Parathyroid adenoma (tissue), 2 donors: ENCODE results near the gene ADH7.

Experiments used
- H2AFZ ChIP-seq: fragments of 300-600 bp; sonication (generic); one replicate; pipeline ENCODE4 v1.7.0; 2017; ENCODE audit warnings: antibody characterized with exemption, mild to moderate bottlenecking
- H3K27ac ChIP-seq: fragments of 300-600 bp; sonication (generic); one replicate; pipeline ENCODE4 v1.7.0; 2017
- H3K27me3 ChIP-seq: fragments of 300-600 bp; sonication (generic); one replicate; pipeline ENCODE4 v1.7.0; 2017; ENCODE audit warnings: low read length; ENCODE audit not compliant: control insufficient read depth, insufficient read depth
- H3K36me3 ChIP-seq: fragments of 300-600 bp; sonication (generic); one replicate; pipeline ENCODE4 v1.7.0; 2017; ENCODE audit warnings: low read length; ENCODE audit not compliant: control insufficient read depth, insufficient read depth
- H3K4me1 ChIP-seq: fragments of 300-600 bp; sonication (generic); one replicate; pipeline ENCODE4 v1.7.0; 2017; ENCODE audit warnings: control low read depth
- H3K4me2 ChIP-seq: fragments of 300-600 bp; sonication (generic); one replicate; pipeline ENCODE4 v1.7.0; 2017; ENCODE audit warnings: low read length
- H3K4me3 ChIP-seq: fragments of 300-600 bp; sonication (generic); one replicate; pipeline ENCODE4 v1.7.0; 2017; ENCODE audit warnings: low read depth, low read length
- H3K79me2 ChIP-seq: fragments of 300-600 bp; sonication (generic); one replicate; pipeline ENCODE4 v1.7.0; 2017; ENCODE audit warnings: control low read depth
- H3K9ac ChIP-seq: fragments of 300-600 bp; sonication (generic); one replicate; pipeline ENCODE4 v1.7.0; 2017; ENCODE audit warnings: mild to moderate bottlenecking
- H3K9me3 ChIP-seq: fragments of 300-600 bp; sonication (generic); one replicate; pipeline ENCODE4 v1.7.0; 2017; ENCODE audit warnings: low read length; ENCODE audit not compliant: control insufficient read depth
- TF ChIP-seq, protein P1 (sequence below): fragments of 300-600 bp; sonication (generic); IDR thresholded peaks from one replicate; pipeline ENCODE4 v1.7.0; 2017; ENCODE audit warnings: antibody characterized with exemption, mild to moderate bottlenecking
- donor health status: primary hyperparathyroidism.

The ADH7 gene

DNA sequence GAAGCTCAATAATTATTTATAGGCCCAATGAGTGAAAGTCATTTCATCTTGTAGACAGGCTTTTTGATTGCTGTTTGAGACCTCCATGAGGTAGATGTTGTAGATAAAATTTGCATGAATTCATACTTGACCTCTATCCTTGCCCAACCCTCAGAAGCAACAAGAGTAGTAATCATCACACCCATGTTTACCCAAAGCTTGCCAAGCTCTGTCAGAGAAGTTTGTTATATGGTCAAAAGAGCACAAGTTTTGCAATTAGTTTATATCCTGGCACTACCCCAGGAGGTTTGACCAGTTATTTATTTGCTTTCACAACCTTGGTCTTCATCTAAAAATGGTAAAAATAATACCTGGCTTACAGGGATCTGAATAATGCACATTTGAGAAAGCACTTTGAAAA is 20.7 kb downstream of the ADH7 start:
- Histone ChIP-seq H3K27me3 (no peaks in the 10 kb centered on the region), H3K79me2 (no peaks in the 10 kb centered on the region), H3K9me3 (no peaks in the 10 kb centered on the region), H2AFZ (no peak overlapping the region), H3K4me3 (no peak overlapping the region), H3K4me2 (no peak overlapping the region), H3K9ac (no peak overlapping the region), H3K36me3 (no peaks in the 10 kb centered on the region), H3K27ac (no peak overlapping the region), H3K4me1 (no peaks in the 10 kb centered on the region)
- TF ChIP-seq, protein P1, sequence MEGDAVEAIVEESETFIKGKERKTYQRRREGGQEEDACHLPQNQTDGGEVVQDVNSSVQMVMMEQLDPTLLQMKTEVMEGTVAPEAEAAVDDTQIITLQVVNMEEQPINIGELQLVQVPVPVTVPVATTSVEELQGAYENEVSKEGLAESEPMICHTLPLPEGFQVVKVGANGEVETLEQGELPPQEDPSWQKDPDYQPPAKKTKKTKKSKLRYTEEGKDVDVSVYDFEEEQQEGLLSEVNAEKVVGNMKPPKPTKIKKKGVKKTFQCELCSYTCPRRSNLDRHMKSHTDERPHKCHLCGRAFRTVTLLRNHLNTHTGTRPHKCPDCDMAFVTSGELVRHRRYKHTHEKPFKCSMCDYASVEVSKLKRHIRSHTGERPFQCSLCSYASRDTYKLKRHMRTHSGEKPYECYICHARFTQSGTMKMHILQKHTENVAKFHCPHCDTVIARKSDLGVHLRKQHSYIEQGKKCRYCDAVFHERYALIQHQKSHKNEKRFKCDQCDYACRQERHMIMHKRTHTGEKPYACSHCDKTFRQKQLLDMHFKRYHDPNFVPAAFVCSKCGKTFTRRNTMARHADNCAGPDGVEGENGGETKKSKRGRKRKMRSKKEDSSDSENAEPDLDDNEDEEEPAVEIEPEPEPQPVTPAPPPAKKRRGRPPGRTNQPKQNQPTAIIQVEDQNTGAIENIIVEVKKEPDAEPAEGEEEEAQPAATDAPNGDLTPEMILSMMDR, result no peak

DNA sequence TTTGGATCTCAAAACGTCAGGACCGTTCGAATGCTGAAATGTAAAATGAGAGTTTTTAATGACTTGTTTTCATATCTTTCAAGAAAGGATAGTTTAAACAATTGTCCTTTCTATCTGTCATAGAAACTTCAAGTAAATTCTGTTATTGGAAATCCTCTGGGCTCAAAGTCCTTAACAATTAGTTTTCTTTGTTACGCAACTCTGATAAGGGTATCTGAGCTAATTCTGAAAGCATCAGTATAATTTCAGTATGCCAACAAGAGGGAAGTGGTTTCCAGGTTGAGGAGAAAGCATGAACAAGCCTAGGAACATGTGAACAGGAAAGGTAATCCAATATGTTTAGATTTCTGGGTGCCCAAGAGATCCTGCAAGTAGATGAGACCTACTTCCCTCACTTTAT is 22.0 kb downstream of the ADH7 start:
- Histone ChIP-seq H3K79me2 (no peaks in the 10 kb centered on the region), H3K9ac (no peak overlapping the region), H3K27ac (no peak overlapping the region), H2AFZ (no peak overlapping the region), H3K4me1 (no peaks in the 10 kb centered on the region), H3K27me3 (no peaks in the 10 kb centered on the region), H3K36me3 (no peaks in the 10 kb centered on the region), H3K4me3 (no peak overlapping the region), H3K4me2 (no peak overlapping the region), H3K9me3 (no peaks in the 10 kb centered on the region)
- TF ChIP-seq, protein P1, result no peak

DNA sequence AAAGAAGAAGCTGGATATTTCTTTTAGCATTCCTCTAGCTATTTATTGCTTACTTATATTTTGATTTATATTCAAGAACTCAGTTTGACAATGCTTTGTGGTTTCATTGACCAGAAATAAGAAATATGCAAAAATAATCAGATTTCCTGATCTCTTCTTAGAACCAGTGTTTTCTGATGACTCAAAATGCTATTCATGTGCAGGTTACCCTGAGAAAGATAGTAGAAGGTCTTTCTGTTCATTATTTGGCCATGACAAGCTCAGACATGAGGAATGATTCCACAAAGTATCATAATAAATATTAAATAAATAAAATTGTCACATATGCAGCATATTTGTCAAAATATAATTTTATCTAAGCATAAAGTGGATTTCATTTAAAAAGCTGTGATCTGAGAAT is 24.1 kb downstream of the ADH7 start:
- Histone ChIP-seq H3K9ac (no peak overlapping the region), H3K79me2 (no peaks in the 10 kb centered on the region), H3K9me3 (no peaks in the 10 kb centered on the region), H3K4me2 (no peak overlapping the region), H3K4me3 (no peak overlapping the region), H2AFZ (no peak overlapping the region), H3K36me3 (no peaks in the 10 kb centered on the region), H3K27me3 (no peaks in the 10 kb centered on the region), H3K4me1 (no peaks in the 10 kb centered on the region), H3K27ac (no peak overlapping the region)
- TF ChIP-seq, protein P1, result no peak

DNA sequence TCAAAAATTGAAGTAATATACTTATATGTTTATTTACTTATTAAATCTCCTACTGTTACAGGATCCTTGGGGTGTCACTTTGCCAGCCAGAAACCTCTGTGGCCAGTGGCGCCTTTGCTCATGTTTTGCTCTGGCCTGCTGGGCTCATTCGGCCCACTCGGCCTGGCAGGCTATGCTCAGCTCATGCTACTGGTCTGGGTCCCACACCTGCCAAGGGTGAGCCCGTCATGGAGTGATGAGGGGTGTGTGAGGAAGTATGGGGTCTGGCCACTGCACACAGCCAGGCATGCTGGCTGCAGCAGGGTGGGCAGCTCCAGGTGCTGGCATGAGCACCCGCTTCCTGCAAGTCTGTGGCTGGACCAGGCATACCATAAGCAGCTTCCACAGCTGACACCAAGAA is 25.1 kb downstream of the ADH7 start:
- Histone ChIP-seq H3K9me3 (no peaks in the 10 kb centered on the region), H3K9ac (no peak overlapping the region)
- TF ChIP-seq, protein P1, result no peak

DNA sequence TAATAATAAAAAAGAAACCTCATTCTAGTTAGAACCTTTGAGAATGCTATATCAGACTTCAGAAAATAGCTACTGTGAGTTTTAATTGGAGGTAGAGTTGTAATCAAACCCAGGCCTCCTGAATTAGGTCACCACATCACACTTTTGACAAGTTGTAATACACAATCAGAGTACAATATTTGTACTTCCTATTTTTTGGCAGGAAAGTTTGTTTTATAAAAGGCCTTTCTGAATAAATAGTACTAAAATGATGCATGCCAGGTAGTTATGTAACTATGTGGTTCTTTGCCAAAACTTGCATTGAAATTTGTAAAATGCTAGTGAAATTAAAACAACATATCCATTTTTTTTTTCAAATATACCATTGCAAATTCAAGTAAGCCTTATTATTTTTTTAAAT is 26.8 kb downstream of the ADH7 start:
- TF ChIP-seq, protein P1, result no peak
- no peaks in the 10 kb centered on the region for H3K9me3 ChIP-seq
- H3K36me3 ChIP-seq, result no peaks in the 10 kb centered on the region
- no peaks in the 10 kb centered on the region for H3K27me3 ChIP-seq
- no peaks in the 10 kb centered on the region for H3K4me1 ChIP-seq
- H2AFZ ChIP-seq, result no peak overlapping the region
- H3K4me2 ChIP-seq, result no peak overlapping the region
- no peak overlapping the region for H3K4me3 ChIP-seq
- H3K27ac ChIP-seq, result no peak overlapping the region
- no peaks in the 10 kb centered on the region for H3K79me2 ChIP-seq
- H3K9ac ChIP-seq, result no peak overlapping the region

More for the DNA sequence above, 25.1 kb downstream of the ADH7 start:
- Histone ChIP-seq H3K27me3 (no peaks in the 10 kb centered on the region), H3K27ac (no peak overlapping the region), H3K79me2 (no peaks in the 10 kb centered on the region), H2AFZ (no peak overlapping the region), H3K4me2 (no peak overlapping the region), H3K4me3 (no peak overlapping the region), H3K36me3 (no peaks in the 10 kb centered on the region), H3K4me1 (no peaks in the 10 kb centered on the region)
